ENCODE data around the gene KHK. TPM values are rescaled to one million over a fixed set of nuclear protein-coding genes. Genes with fewer than 3 reads are reported as not detected.

The KHK gene
- 1 to 10 TPM; 1.2 to 6.1 (median 1.9) TPM for total RNA-seq

DNA sequence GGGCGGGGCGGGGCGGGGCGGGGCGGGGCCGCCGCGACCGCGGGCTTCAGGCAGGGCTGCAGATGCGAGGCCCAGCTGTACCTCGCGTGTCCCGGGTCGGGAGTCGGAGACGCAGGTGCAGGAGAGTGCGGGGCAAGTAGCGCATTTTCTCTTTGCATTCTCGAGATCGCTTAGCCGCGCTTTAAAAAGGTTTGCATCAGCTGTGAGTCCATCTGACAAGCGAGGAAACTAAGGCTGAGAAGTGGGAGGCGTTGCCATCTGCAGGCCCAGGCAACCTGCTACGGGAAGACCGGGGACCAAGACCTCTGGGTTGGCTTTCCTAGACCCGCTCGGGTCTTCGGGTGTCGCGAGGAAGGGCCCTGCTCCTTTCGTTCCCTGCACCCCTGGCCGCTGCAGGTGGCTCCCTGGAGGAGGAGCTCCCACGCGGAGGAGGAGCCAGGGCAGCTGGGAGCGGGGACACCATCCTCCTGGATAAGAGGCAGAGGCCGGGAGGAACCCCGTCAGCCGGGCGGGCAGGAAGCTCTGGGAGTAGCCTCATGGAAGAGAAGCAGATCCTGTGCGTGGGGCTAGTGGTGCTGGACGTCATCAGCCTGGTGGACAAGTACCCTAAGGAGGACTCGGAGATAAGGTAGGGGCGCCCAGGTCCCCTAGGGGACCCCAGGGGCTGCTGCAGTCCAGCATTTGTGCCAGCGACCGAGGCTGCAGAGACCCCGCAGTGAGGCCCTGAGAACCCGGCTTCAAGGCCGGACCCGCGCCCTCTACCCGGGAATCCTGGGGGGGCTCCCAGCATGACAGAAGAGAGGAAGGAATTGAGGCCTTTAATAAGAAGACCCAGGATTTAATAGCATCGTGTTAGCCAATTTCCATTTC is at the start of gene KHK:
KHK (plus strand) TSS at position 49 of the 870 bp plus-strand sequence; CDS start at position 537, 488 bp downstream.
- ATAC-seq = peak; percentile 23
- no peaks in the 10 kb centered on the region for H3K9me3 ChIP-seq
- peak within 1 kb of the TSS; percentile 79 to 98 (median 90) for H3K27ac ChIP-seq
- 0 to 42% methylated on average over 4 to 10 of the region's 54 CpGs for WGBS, 2 donors (ENCODE audit: low coverage in 1 of 2)
- H3K36me3 ChIP-seq = peaks cover 0 to 15% of the 10 kb centered on the region in 2 donors
- peaks cover 4 to 65% (median 20%) of the 10 kb centered on the region in 3 donors for H3K4me1 ChIP-seq
- TF ChIP-seq POLR2A (IDR thresholded peaks at IDR 0.05) = no peak
- TF ChIP-seq POLR2AphosphoS5 (IDR thresholded peaks at IDR 0.05) = peak; percentile 14
- no peak for TF ChIP-seq EP300 (IDR thresholded peaks at IDR 0.05)
- TF ChIP-seq, protein P1, sequence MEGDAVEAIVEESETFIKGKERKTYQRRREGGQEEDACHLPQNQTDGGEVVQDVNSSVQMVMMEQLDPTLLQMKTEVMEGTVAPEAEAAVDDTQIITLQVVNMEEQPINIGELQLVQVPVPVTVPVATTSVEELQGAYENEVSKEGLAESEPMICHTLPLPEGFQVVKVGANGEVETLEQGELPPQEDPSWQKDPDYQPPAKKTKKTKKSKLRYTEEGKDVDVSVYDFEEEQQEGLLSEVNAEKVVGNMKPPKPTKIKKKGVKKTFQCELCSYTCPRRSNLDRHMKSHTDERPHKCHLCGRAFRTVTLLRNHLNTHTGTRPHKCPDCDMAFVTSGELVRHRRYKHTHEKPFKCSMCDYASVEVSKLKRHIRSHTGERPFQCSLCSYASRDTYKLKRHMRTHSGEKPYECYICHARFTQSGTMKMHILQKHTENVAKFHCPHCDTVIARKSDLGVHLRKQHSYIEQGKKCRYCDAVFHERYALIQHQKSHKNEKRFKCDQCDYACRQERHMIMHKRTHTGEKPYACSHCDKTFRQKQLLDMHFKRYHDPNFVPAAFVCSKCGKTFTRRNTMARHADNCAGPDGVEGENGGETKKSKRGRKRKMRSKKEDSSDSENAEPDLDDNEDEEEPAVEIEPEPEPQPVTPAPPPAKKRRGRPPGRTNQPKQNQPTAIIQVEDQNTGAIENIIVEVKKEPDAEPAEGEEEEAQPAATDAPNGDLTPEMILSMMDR (IDR thresholded peaks at IDR 0.05) = no peak
- peak within 1 kb of the TSS; percentile 58 to 65 for H3K4me3 ChIP-seq
- H3K27me3 ChIP-seq = no peaks in the 10 kb centered on the region

GRCh38 chr2:27038012-27038411 is 48.6 kb upstream of the KHK start:
- Histone ChIP-seq H3K4me1 (peaks cover 0 to 36% (median 9%) of the 10 kb centered on the region in 3 donors), H3K36me3 (peaks cover 0 to 71% of the 10 kb centered on the region in 2 donors), H3K27ac (no peak overlapping the region), H3K27me3 (no peaks in the 10 kb centered on the region), H3K4me3 (no peak overlapping the region), H3K9me3 (no peaks in the 10 kb centered on the region)
- WGBS, 2 donors (ENCODE audit: low coverage in 1 of 2) = no CpG with 5 or more reads among the region's 6 CpGs
- no peak for ATAC-seq
- TF ChIP-seq EP300 (IDR thresholded peaks at IDR 0.05) (no peak), POLR2A (IDR thresholded peaks at IDR 0.05) (no peak), POLR2AphosphoS5 (IDR thresholded peaks at IDR 0.05) (no peak)
- TF ChIP-seq, protein P1 (IDR thresholded peaks at IDR 0.05) = no peak

DNA sequence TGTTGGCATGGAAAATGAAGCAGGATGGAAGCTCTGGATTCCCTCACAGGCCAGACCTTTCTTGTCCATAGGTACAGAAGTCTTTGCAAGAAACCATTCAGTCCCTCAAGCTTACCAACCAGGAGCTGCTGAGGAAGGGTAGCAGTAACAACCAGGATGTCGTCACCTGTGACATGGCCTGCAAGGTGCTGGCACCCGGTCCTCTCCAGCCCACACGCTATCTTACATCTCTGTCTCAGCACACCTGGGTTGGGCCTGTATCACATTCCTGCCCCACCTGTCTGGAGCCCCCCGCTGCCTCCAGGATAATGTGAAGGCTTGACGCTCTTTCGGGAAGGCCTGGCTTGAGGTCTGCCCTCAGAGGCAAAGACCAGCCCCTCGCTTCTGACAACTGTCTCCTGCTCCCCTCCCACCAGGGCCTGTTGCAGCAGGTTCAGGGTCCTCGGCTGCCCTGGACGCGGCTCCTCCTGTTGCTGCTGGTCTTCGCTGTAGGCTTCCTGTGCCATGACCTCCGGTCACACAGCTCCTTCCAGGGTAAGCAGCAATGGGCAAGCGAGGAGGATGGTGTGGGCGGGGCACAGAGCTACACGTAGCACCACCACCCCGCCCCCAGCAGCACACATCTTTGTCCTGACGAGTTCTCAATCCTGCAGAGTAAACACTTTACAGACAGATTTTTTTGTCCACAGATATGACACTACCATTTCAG is 47.8 kb upstream of the KHK start:
- H3K27me3 ChIP-seq = no peaks in the 10 kb centered on the region
- H3K4me1 ChIP-seq = peaks cover 0 to 29% (median 5%) of the 10 kb centered on the region in 3 donors
- no peaks in the 10 kb centered on the region for H3K9me3 ChIP-seq
- WGBS, 2 donors (ENCODE audit: low coverage in 1 of 2) = 75 to 85% methylated on average over 8 to 13 of the region's 17 CpGs
- no peak overlapping the region for H3K27ac ChIP-seq
- peaks cover 0 to 71% of the 10 kb centered on the region in 2 donors for H3K36me3 ChIP-seq
- no peak for TF ChIP-seq POLR2A (IDR thresholded peaks at IDR 0.05)
- no peak for TF ChIP-seq POLR2AphosphoS5 (IDR thresholded peaks at IDR 0.05)
- TF ChIP-seq, protein P1 (IDR thresholded peaks at IDR 0.05) = no peak
- no peak for TF ChIP-seq EP300 (IDR thresholded peaks at IDR 0.05)
- H3K4me3 ChIP-seq = no peak overlapping the region
- ATAC-seq = no peak

DNA sequence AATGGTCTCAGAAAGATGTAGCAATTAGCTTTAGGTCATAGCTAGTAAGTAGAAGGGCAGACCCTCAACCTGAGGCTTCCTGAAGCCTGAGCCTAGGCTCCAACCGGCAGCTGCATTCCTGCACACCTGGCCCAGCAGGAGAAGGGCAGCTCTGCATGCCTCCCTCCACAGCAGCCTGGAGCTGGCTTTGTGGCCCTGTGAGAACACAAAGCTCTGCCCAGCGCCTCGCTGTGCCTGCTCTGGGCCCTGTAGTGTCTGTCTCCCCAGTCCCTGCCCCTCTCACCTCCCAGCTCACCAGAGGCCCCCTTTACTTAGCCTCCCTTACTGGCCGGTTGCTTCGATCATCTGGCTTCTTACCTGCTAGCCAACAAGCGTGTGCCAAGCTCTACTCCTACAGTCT is 47.1 kb upstream of the KHK start:
- Histone ChIP-seq H3K9me3 (no peaks in the 10 kb centered on the region), H3K27me3 (no peaks in the 10 kb centered on the region), H3K4me1 (peaks cover 0 to 22% (median 0%) of the 10 kb centered on the region in 3 donors), H3K36me3 (peaks cover 0 to 71% of the 10 kb centered on the region in 2 donors), H3K27ac (no peak overlapping the region), H3K4me3 (no peak overlapping the region)
- TF ChIP-seq POLR2AphosphoS5 (IDR thresholded peaks at IDR 0.05) (no peak), EP300 (IDR thresholded peaks at IDR 0.05) (no peak), POLR2A (IDR thresholded peaks at IDR 0.05) (no peak)
- no peak for ATAC-seq
- WGBS, 2 donors (ENCODE audit: low coverage in 1 of 2) = 80% methylated on average over 1 of the region's 6 CpGs; no CpG with 5 or more reads in 1 of the 2 donors

DNA sequence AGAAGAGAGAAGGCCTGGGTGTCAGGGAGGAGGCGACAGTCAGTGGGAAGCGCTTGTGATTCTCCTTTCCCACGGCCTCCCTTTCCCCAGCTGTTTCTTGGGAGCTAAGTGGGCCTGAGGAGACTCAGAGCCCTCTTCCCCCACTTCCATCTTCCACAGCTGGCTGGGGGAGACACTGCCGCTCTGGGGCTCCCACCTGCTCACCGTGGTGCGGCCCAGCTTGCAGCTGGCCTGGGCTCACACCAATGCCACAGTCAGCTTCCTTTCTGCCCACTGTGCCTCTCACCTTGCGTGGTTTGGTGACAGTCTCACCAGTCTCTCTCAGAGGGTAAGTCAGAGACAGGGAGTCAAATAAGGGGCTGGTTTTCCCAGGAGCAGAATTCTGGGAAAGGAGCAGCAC is 46.7 kb upstream of the KHK start:
- ATAC-seq = no peak
- WGBS, 2 donors (ENCODE audit: low coverage in 1 of 2) = 100% methylated on average over 1 of the region's 7 CpGs; no CpG with 5 or more reads in 1 of the 2 donors
- TF ChIP-seq, protein P1 (IDR thresholded peaks at IDR 0.05) = no peak
- TF ChIP-seq POLR2A (IDR thresholded peaks at IDR 0.05) = no peak
- TF ChIP-seq EP300 (IDR thresholded peaks at IDR 0.05) = no peak
- no peak for TF ChIP-seq POLR2AphosphoS5 (IDR thresholded peaks at IDR 0.05)
- Histone ChIP-seq H3K27me3 (no peaks in the 10 kb centered on the region), H3K27ac (no peak overlapping the region), H3K36me3 (peaks cover 0 to 70% of the 10 kb centered on the region in 2 donors), H3K4me1 (peaks cover 0 to 18% (median 0%) of the 10 kb centered on the region in 3 donors), H3K4me3 (no peak overlapping the region), H3K9me3 (no peaks in the 10 kb centered on the region)
